ENCODE data around the gene RARA.

GRCh38 chr17:40306395-40306794, 2.6 kb upstream of the RARA start:
- no peak for TF ChIP-seq ETS1 (IDR thresholded peaks at IDR 0.05)
- TF ChIP-seq ZNF331 (CRISPR knock-in tag; IDR thresholded peaks at IDR 0.05; ENCODE audit: low read depth), result no peak
- no peak for TF ChIP-seq POLR2AphosphoS5 (IDR thresholded peaks at IDR 0.05; ENCODE audit: low read depth)
- no peak for TF ChIP-seq CTCF (conservative IDR thresholded peaks at IDR 0.05; ENCODE audit: low read depth in 2 of 2)
- TF ChIP-seq REST (IDR thresholded peaks at IDR 0.05; ENCODE audit: unreplicated experiment), result no peak
- no peak for TF ChIP-seq EZH2 (IDR thresholded peaks at IDR 0.05; ENCODE audit: low read depth, unreplicated experiment)
- TF ChIP-seq CREB1 (CRISPR knock-in tag; IDR thresholded peaks at IDR 0.05; ENCODE audit: low read depth), result no peak
- TF ChIP-seq STAT1 (IDR thresholded peaks at IDR 0.05; ENCODE audit: unreplicated experiment), result no peak
